Loucy (cell line): ENCODE results near the gene RNU7-1.

Experiments
- EZH2phosphoT487 ChIP-seq: fragments of 200-600 bp; IDR thresholded peaks from 2 replicates; pipeline ENCODE4 v1.6.1; 2018; ENCODE audit warnings: antibody characterized with exemption, mild to moderate bottlenecking, moderate library complexity, borderline replicate concordance
- TF ChIP-seq, protein P1 (sequence below): fragments of 200-600 bp; sonication (generic); conservative IDR thresholded peaks from 2 replicates; pipeline ENCODE4 v1.5.1; 2014; ENCODE audit warnings: mild to moderate bottlenecking, antibody characterized with exemption, low read length

DNA sequence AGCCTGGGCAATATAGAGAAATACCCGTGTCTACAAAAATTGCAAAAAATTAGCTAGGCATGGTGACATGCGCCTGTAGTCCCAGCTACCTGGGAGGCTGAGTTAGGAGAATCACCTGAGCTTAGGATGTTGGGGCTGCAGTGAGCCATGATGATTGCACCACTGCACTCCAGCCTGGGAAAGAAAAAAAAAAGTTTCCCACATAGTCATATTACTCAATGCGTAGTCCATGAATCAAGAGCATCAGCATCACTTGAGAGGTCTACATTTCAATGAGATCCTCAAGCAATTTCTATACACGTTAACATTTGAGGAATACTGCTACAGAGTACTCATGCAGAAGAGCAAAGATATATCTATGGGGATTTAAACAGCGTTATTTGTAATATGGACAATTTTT, 44.2 kb upstream of the RNU7-1 start:
- TF ChIP-seq, protein P1, sequence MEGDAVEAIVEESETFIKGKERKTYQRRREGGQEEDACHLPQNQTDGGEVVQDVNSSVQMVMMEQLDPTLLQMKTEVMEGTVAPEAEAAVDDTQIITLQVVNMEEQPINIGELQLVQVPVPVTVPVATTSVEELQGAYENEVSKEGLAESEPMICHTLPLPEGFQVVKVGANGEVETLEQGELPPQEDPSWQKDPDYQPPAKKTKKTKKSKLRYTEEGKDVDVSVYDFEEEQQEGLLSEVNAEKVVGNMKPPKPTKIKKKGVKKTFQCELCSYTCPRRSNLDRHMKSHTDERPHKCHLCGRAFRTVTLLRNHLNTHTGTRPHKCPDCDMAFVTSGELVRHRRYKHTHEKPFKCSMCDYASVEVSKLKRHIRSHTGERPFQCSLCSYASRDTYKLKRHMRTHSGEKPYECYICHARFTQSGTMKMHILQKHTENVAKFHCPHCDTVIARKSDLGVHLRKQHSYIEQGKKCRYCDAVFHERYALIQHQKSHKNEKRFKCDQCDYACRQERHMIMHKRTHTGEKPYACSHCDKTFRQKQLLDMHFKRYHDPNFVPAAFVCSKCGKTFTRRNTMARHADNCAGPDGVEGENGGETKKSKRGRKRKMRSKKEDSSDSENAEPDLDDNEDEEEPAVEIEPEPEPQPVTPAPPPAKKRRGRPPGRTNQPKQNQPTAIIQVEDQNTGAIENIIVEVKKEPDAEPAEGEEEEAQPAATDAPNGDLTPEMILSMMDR, result no peak
- no peak for TF ChIP-seq EZH2phosphoT487
